OCI-LY7 (cell line): Measurements from ENCODE around the gene MYO7A.

Source experiments
- EZH2phosphoT487 ChIP-seq: fragments of 200-600 bp; sonication (generic); IDR thresholded peaks from 2 replicates; pipeline ENCODE4 v1.6.1; 2018; ENCODE audit warnings: low read depth, borderline replicate concordance, mild to moderate bottlenecking, mixed run types, antibody characterized with exemption, low read length, moderate library complexity, mixed read lengths
- TF ChIP-seq, protein P1 (sequence below): fragments of 200-600 bp; sonication (generic); conservative IDR thresholded peaks from 2 replicates; pipeline ENCODE4 v1.5.1; 2014; ENCODE audit warnings: mild to moderate bottlenecking, antibody characterized with exemption, low read length, moderate library complexity, mixed read lengths

DNA sequence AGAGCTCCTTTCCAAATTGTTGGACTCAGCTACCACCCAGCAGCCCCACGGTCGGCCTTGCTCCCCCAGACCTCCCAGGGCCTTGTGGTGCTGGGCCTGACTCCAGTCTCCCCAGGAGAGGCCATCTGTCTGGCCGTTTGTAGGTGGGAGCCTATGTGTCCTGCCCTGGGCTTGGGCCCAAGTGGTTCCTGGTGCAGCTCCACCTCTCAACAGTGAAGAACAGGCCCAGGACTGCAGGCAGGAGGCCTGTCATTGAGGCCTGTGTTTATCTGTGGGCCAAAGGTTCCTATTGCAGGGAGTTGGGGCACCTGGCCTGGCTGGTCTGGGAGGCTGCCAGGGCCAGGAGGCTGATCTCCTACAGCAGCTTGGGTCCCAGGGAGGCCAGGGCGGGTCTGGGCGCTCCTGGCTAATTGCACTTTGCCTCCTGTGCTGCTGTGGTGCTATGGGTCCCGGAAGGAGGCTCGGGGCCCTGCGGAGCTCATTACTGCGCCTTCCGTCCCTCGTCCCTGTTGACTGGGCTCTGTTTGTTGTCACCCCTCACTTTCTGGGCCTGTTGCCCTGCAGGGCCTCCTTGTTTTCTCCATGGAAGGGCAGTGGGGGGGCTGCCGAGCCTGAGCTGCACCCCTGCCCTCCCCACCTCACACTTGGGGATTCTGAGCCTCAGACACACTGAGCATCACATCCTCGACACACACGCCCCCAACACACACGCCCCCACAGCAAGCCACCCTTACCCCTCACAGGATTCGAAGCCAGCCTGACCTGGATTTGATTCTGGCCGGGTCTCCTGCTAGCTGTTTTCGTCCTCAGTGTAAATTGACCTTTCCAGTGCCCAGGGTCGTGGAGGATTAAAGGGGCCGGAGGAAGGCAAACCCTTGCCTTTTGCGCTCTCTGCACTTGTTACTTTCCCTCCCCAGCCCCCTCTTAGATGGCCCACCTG lies 32.2 kb upstream of the MYO7A start:
- TF ChIP-seq, protein P1, sequence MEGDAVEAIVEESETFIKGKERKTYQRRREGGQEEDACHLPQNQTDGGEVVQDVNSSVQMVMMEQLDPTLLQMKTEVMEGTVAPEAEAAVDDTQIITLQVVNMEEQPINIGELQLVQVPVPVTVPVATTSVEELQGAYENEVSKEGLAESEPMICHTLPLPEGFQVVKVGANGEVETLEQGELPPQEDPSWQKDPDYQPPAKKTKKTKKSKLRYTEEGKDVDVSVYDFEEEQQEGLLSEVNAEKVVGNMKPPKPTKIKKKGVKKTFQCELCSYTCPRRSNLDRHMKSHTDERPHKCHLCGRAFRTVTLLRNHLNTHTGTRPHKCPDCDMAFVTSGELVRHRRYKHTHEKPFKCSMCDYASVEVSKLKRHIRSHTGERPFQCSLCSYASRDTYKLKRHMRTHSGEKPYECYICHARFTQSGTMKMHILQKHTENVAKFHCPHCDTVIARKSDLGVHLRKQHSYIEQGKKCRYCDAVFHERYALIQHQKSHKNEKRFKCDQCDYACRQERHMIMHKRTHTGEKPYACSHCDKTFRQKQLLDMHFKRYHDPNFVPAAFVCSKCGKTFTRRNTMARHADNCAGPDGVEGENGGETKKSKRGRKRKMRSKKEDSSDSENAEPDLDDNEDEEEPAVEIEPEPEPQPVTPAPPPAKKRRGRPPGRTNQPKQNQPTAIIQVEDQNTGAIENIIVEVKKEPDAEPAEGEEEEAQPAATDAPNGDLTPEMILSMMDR = no peak
- no peak for TF ChIP-seq EZH2phosphoT487
